ENCODE measurements around the gene CSTPP1.

CSTPP1 gene

GRCh38 chr11:47052165-47052564 is 115.6 kb downstream of the CSTPP1 start:
- H2BK120ac ChIP-seq (ENCODE audit: low read depth, low read length) = no peak overlapping the region
- no peak for DNase-seq (ENCODE audit: low spot score)
- no peak overlapping the region for H2BK5ac ChIP-seq (ENCODE audit: low read length)
- no peaks in the 10 kb centered on the region for H3K79me1 ChIP-seq (ENCODE audit: low read depth, low read length)
- no peak overlapping the region for H2AK5ac ChIP-seq (ENCODE audit: low read depth, low read length)
- no peak overlapping the region for H3K9ac ChIP-seq (ENCODE audit: low read depth, low read length, poor library complexity)
- H3K18ac ChIP-seq (ENCODE audit: low read length) = no peak overlapping the region
- H2AFZ ChIP-seq (ENCODE audit: low read length) = no peak overlapping the region
- H3K27ac ChIP-seq (replicated peaks; ENCODE audit: low read length) = no peak overlapping the region
- no peak overlapping the region for H3K4ac ChIP-seq (ENCODE audit: low read length)
- H2BK15ac ChIP-seq (ENCODE audit: low read length) = no peak overlapping the region
- H3K14ac ChIP-seq (ENCODE audit: low read length) = no peak overlapping the region
- H3K36me3 ChIP-seq (replicated peaks in 1 of 2; ENCODE audit: control insufficient read depth in 2 of 2, insufficient read depth in 2 of 2, low read length in 2 of 2) = peaks cover 0 to 10% of the 10 kb centered on the region in 2 donors
- no peak overlapping the region for H3K23ac ChIP-seq (ENCODE audit: low read depth, low read length, poor library complexity)
- H3K4me3 ChIP-seq (ENCODE audit: low read length in 2 of 2) = no peak overlapping the region
- H3K27me3 ChIP-seq (ENCODE audit: control insufficient read depth in 3 of 3, insufficient read depth in 3 of 3, low read depth in 1 of 3, low read length in 3 of 3) = no peaks in the 10 kb centered on the region
- H4K91ac ChIP-seq (ENCODE audit: low read depth, low read length, poor library complexity) = no peak overlapping the region
- no peak overlapping the region for H3K4me2 ChIP-seq (ENCODE audit: insufficient read depth, low read length, poor library complexity, severe bottlenecking)
- no peak overlapping the region for H4K8ac ChIP-seq (ENCODE audit: low read depth, low read length)
- H2BK12ac ChIP-seq (ENCODE audit: low read length) = no peak overlapping the region
- no CpG with 5 or more reads among the region's 7 CpGs for WGBS, 2 donors (ENCODE audit: extremely low coverage in 2 of 2, insufficient read length in 2 of 2, insufficient replicate concordance in 1 of 2)
- peaks cover 0 to 4% of the 10 kb centered on the region in 2 donors for H3K4me1 ChIP-seq (ENCODE audit: control insufficient read depth in 2 of 2, insufficient read depth in 1 of 2, low read depth in 1 of 2, low read length in 2 of 2)
- peaks cover 0 to 3% of the 10 kb centered on the region in 2 donors for H3K9me3 ChIP-seq (replicated peaks in 1 of 2; ENCODE audit: control insufficient read depth in 2 of 2, insufficient read depth in 1 of 2, low read depth in 1 of 2, low read length in 2 of 2)

GRCh38 chr11:47052576-47052975 is 116.0 kb downstream of the CSTPP1 start:
- H3K27ac ChIP-seq (replicated peaks; ENCODE audit: low read length) = no peak overlapping the region
- no peak overlapping the region for H4K91ac ChIP-seq (ENCODE audit: low read depth, low read length, poor library complexity)
- H2BK5ac ChIP-seq (ENCODE audit: low read length) = no peak overlapping the region
- no peak for DNase-seq (ENCODE audit: low spot score)
- H2AFZ ChIP-seq (ENCODE audit: low read length) = no peak overlapping the region
- H2AK5ac ChIP-seq (ENCODE audit: low read depth, low read length) = no peak overlapping the region
- H3K4ac ChIP-seq (ENCODE audit: low read length) = no peak overlapping the region
- H3K36me3 ChIP-seq (replicated peaks in 1 of 2; ENCODE audit: control insufficient read depth in 2 of 2, insufficient read depth in 2 of 2, low read length in 2 of 2) = peaks cover 2 to 10% of the 10 kb centered on the region in 2 donors
- H3K4me1 ChIP-seq (ENCODE audit: control insufficient read depth in 2 of 2, insufficient read depth in 1 of 2, low read depth in 1 of 2, low read length in 2 of 2) = peaks cover 2 to 4% of the 10 kb centered on the region in 2 donors
- H2BK15ac ChIP-seq (ENCODE audit: low read length) = no peak overlapping the region
- H3K4me2 ChIP-seq (ENCODE audit: insufficient read depth, low read length, poor library complexity, severe bottlenecking) = no peak overlapping the region
- peaks cover 2 to 3% of the 10 kb centered on the region in 2 donors for H3K9me3 ChIP-seq (replicated peaks in 1 of 2; ENCODE audit: control insufficient read depth in 2 of 2, insufficient read depth in 1 of 2, low read depth in 1 of 2, low read length in 2 of 2)
- no peaks in the 10 kb centered on the region for H3K79me1 ChIP-seq (ENCODE audit: low read depth, low read length)
- no peak overlapping the region for H2BK120ac ChIP-seq (ENCODE audit: low read depth, low read length)
- no peak overlapping the region for H3K23ac ChIP-seq (ENCODE audit: low read depth, low read length, poor library complexity)
- H3K4me3 ChIP-seq (ENCODE audit: low read length in 2 of 2) = no peak overlapping the region
- no peak overlapping the region for H3K18ac ChIP-seq (ENCODE audit: low read length)
- H3K9ac ChIP-seq (ENCODE audit: low read depth, low read length, poor library complexity) = no peak overlapping the region
- H3K14ac ChIP-seq (ENCODE audit: low read length) = no peak overlapping the region
- no peaks in the 10 kb centered on the region for H3K27me3 ChIP-seq (ENCODE audit: control insufficient read depth in 3 of 3, insufficient read depth in 3 of 3, low read depth in 1 of 3, low read length in 3 of 3)
- no peak overlapping the region for H2BK12ac ChIP-seq (ENCODE audit: low read length)
- H4K8ac ChIP-seq (ENCODE audit: low read depth, low read length) = no peak overlapping the region

GRCh38 chr11:47055534-47055933 is 119.0 kb downstream of the CSTPP1 start:
- no peak overlapping the region for H3K27ac ChIP-seq (replicated peaks; ENCODE audit: low read length)

GRCh38 chr11:47056261-47056915 is 119.8 kb downstream of the CSTPP1 start:
- H3K4me1 ChIP-seq (ENCODE audit: control insufficient read depth in 2 of 2, insufficient read depth in 1 of 2, low read depth in 1 of 2, low read length in 2 of 2) = peaks cover 4 to 5% of the 10 kb centered on the region in 2 donors
- H3K9me3 ChIP-seq (replicated peaks in 1 of 2; ENCODE audit: control insufficient read depth in 2 of 2, insufficient read depth in 1 of 2, low read depth in 1 of 2, low read length in 2 of 2) = peaks cover 2 to 9% of the 10 kb centered on the region in 2 donors
- H4K8ac ChIP-seq (ENCODE audit: low read depth, low read length) = no peak overlapping the region
- no peak overlapping the region for H4K91ac ChIP-seq (ENCODE audit: low read depth, low read length, poor library complexity)
- no peak overlapping the region for H2BK120ac ChIP-seq (ENCODE audit: low read depth, low read length)
- no peak overlapping the region for H3K27ac ChIP-seq (replicated peaks; ENCODE audit: low read length)
- H2AK5ac ChIP-seq (ENCODE audit: low read depth, low read length) = no peak overlapping the region
- H3K27me3 ChIP-seq (ENCODE audit: control insufficient read depth in 3 of 3, insufficient read depth in 3 of 3, low read depth in 1 of 3, low read length in 3 of 3) = no peaks in the 10 kb centered on the region
- no peak overlapping the region for H2AFZ ChIP-seq (ENCODE audit: low read length)
- H3K4ac ChIP-seq (ENCODE audit: low read length) = no peak overlapping the region
- H3K4me3 ChIP-seq (ENCODE audit: low read length in 2 of 2) = no peak overlapping the region
- no peak overlapping the region for H2BK15ac ChIP-seq (ENCODE audit: low read length)
- H3K14ac ChIP-seq (ENCODE audit: low read length) = no peak overlapping the region
- H3K79me1 ChIP-seq (ENCODE audit: low read depth, low read length) = no peaks in the 10 kb centered on the region
- H3K18ac ChIP-seq (ENCODE audit: low read length) = no peak overlapping the region
- H2BK5ac ChIP-seq (ENCODE audit: low read length) = no peak overlapping the region
- no peak overlapping the region for H2BK12ac ChIP-seq (ENCODE audit: low read length)
- H3K36me3 ChIP-seq (replicated peaks in 1 of 2; ENCODE audit: control insufficient read depth in 2 of 2, insufficient read depth in 2 of 2, low read length in 2 of 2) = peaks cover 2 to 13% of the 10 kb centered on the region in 2 donors
- no peak overlapping the region for H3K4me2 ChIP-seq (ENCODE audit: insufficient read depth, low read length, poor library complexity, severe bottlenecking)
- WGBS, 2 donors (ENCODE audit: extremely low coverage in 2 of 2, insufficient read length in 2 of 2, insufficient replicate concordance in 1 of 2) = no CpG with 5 or more reads among the region's 3 CpGs
- DNase-seq (ENCODE audit: low spot score) = no peak
- H3K23ac ChIP-seq (ENCODE audit: low read depth, low read length, poor library complexity) = no peak overlapping the region
- no peak overlapping the region for H3K9ac ChIP-seq (ENCODE audit: low read depth, low read length, poor library complexity)

More at GRCh38 chr11:47055534-47055933, 119.0 kb downstream of the CSTPP1 start:
- H2BK5ac ChIP-seq (ENCODE audit: low read length) = no peak overlapping the region
- no CpG with 5 or more reads among the region's 1 CpG for WGBS, 2 donors (ENCODE audit: extremely low coverage in 2 of 2, insufficient read length in 2 of 2, insufficient replicate concordance in 1 of 2)
- no peak overlapping the region for H2BK120ac ChIP-seq (ENCODE audit: low read depth, low read length)
- no peaks in the 10 kb centered on the region for H3K27me3 ChIP-seq (ENCODE audit: control insufficient read depth in 3 of 3, insufficient read depth in 3 of 3, low read depth in 1 of 3, low read length in 3 of 3)
- H3K79me1 ChIP-seq (ENCODE audit: low read depth, low read length) = no peaks in the 10 kb centered on the region
- no peak overlapping the region for H4K8ac ChIP-seq (ENCODE audit: low read depth, low read length)
- no peak overlapping the region for H2BK15ac ChIP-seq (ENCODE audit: low read length)
- H3K18ac ChIP-seq (ENCODE audit: low read length) = no peak overlapping the region
- no peak for DNase-seq (ENCODE audit: low spot score)
- H3K4me2 ChIP-seq (ENCODE audit: insufficient read depth, low read length, poor library complexity, severe bottlenecking) = no peak overlapping the region
- H4K91ac ChIP-seq (ENCODE audit: low read depth, low read length, poor library complexity) = no peak overlapping the region
- H3K9ac ChIP-seq (ENCODE audit: low read depth, low read length, poor library complexity) = no peak overlapping the region
- H2BK12ac ChIP-seq (ENCODE audit: low read length) = no peak overlapping the region
- no peak overlapping the region for H2AK5ac ChIP-seq (ENCODE audit: low read depth, low read length)
- peaks cover 3 to 4% of the 10 kb centered on the region in 2 donors for H3K4me1 ChIP-seq (ENCODE audit: control insufficient read depth in 2 of 2, insufficient read depth in 1 of 2, low read depth in 1 of 2, low read length in 2 of 2)
- H3K9me3 ChIP-seq (replicated peaks in 1 of 2; ENCODE audit: control insufficient read depth in 2 of 2, insufficient read depth in 1 of 2, low read depth in 1 of 2, low read length in 2 of 2) = peaks cover 2 to 9% of the 10 kb centered on the region in 2 donors
- peaks cover 2 to 13% of the 10 kb centered on the region in 2 donors for H3K36me3 ChIP-seq (replicated peaks in 1 of 2; ENCODE audit: control insufficient read depth in 2 of 2, insufficient read depth in 2 of 2, low read length in 2 of 2)
- H3K14ac ChIP-seq (ENCODE audit: low read length) = no peak overlapping the region
- no peak overlapping the region for H3K23ac ChIP-seq (ENCODE audit: low read depth, low read length, poor library complexity)
- H3K4ac ChIP-seq (ENCODE audit: low read length) = no peak overlapping the region
- H2AFZ ChIP-seq (ENCODE audit: low read length) = no peak overlapping the region
- no peak overlapping the region for H3K4me3 ChIP-seq (ENCODE audit: low read length in 2 of 2)

Data from neuronal stem cell (in vitro differentiated cells).